G401 (cell line): ENCODE results near the gene SAMD13. TPM values are rescaled to one million over a fixed set of nuclear protein-coding genes. Genes with fewer than 3 reads are reported as not detected.
"Not testable (repeated sequence)": the region's sequence is repeated elsewhere in the genome, so short reads cannot be mapped to it uniquely, and the experiment has no call there.

Source experiments
- DNase-seq: peaks from one replicate; pipeline ENCODE4 v3.0.0-alpha.2; 2015; ENCODE audit warnings: low spot score
- in situ Hi-C: cut with HindIII; loops from 2 replicates; pipeline ENCODE4 v1.10.0; 2016; ENCODE audit warnings: low sequenced_read_pairs, mixed read lengths
- total RNA-seq: library from RNA; depleted of rRNA; stranded (reverse); fragments of >200 nt; shearing (Covaris generic); gene quantifications from 2 replicates; pipeline ENCODE4 v1.2.3, GENCODE V29; 2014

The SAMD13 gene
- total RNA-seq, 1 experiment from 2014 or later = not detected

DNA sequence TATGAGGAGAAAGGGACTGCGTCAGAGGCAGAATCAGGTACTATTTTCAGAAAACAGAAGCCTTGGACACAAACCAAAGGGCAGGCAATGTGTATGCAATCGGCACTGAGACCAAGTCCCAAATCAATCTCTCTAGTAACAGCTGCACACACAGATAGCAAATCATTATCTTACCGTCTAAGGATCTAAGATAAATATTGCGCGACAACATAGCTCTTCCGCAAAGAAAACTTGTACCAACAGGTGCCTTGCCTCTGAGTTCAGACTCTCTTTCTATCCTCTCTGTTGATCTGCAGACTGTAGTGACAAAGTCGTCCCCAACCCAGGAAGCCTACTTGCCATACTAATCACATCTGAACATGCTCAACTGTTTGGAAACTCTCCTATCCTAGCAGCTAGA, 22.6 kb upstream of the SAMD13 start:
- DNase-seq = no peak
- in situ Hi-C loops = no loop called here

DNA sequence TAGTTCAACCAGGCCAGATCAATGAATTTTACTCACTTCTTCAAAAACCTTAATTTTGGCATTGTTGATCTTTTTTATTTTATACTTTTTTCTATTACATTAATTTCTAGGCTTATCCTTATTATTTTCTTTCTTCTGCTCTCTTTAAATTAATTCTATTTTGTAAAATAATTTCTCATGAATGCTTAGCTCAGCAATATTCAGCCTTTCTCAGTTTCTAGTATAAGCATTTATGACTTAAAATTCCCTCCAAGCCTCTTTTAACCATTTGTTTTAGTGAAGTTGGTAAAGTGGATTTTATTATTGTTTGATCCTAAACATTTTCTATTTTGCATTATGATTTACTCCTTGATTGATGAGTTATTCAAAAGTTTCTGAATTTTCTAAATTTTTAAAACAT, 20.6 kb upstream of the SAMD13 start:
- no peak for DNase-seq
- in situ Hi-C loops = no loop called here

DNA sequence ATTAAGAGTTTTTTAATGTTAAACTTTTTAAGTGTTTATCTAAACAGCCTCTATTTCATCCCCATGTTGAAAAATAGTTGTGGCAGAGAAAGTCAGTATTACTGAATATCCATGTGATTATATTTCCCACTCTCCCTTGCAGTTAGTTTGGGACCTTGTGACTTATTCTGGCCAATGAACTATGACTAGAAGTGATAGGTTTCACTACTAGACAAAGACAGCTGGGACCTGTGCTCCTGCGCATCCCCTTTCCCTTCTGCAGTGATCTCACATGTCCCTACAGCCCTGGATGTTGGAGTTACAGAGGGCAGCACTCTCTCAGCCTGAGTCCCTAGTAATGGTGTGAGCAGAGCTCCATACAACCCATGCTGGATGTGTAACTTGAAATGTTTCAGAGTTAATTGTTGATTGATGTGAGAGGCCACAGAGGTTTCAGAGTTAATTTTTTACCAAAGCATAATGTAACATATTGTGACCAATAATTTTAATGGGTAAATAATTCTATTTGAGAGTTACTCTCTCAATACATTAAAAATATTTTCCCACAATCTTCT, 18.7 kb upstream of the SAMD13 start:
- DNase-seq = no peak
- in situ Hi-C loops = no loop called here

DNA sequence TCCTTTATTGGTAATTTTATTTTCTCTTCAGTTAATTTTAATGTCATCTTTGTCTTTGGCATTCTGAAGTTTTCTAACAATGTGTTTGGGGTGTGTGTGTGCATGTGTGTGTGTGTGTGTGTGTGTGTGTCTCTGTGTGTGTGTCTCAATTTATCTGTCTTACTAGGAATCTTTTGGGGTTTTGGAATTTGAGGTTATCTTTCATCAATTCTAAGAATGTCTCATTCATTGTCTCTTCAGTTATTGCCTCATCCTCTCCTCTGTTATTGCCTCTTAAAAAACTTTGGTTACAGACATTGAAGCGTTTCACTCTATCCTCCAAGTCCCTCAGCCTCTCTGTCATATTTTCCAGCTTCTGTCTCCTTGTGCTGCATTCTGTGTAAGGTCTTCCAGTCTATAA, 18.1 kb upstream of the SAMD13 start:
- no peak for DNase-seq
- in situ Hi-C loops = no loop called here

DNA sequence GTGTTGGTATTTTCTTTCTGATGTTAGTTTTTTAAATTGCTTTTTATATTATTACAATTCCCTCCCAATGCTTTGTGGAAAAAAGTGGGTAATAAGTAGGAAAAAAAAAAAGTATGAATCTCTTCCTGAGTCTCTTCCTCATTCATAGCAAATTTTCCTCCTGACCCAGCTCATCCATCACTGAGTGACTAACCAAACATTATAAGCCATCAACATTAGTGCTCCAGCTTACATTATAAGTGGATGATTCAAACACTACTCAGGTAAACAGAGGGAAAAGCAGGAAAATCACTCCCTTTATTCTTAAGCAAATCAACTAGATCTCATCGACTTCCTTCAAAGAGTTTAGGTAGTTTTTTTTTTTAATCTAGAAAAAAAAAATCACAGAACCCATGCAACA, 15.4 kb upstream of the SAMD13 start:
- DNase-seq = no peak

DNA sequence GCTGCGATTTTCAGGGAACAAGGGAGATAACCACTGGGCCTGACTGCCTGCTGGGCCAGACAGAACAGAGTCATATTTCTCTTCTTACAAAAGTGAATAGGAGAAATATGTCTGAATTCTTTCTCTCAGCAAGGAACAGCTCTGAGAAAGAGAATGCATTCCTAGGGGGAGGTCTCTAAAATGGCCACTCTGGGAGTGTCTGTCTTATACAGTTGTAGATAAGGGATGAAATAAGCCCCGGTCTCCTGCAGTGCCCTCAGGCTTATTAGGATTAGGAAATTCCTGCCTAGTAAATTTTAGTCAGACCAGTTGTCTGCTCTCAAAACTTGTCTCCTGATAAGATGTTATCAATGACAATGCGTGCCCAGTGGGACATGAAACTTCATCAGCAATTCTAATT, 14.1 kb upstream of the SAMD13 start:
- DNase-seq, in situ Hi-C loops: not testable (repeated sequence)

More for the DNA sequence above, 15.4 kb upstream of the SAMD13 start:
- in situ Hi-C loops = no loop called here

DNA sequence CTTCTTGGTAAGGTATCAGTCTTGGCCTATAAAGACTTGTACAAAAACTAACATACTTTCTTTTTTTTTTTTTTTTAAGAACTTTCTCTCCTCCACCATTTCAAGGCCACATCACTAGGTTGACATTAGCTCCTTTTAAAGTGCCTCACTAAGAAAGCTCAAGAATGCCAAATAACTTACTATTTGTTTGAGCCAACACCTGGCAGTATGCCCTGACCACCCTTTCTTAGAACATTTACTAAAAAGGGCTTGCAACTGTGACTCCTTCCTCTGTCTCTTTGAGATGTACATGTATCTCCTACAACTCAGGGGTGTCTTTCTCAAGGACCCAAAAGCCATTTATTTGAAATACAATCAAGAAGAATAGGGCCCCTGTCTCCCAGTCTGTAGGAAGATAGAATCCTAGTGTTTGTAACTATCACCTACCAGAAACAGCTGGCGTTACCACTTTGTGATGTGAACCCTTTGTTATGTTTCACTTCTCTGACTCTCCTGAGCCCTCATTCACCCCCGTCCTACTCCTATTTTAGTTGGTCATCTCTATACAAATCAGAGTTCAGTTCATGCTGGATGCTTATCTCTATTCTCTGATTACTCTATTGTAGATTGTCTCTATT, 12.2 kb upstream of the SAMD13 start:
- in situ Hi-C loops = no loop called here
- no peak for DNase-seq

DNA sequence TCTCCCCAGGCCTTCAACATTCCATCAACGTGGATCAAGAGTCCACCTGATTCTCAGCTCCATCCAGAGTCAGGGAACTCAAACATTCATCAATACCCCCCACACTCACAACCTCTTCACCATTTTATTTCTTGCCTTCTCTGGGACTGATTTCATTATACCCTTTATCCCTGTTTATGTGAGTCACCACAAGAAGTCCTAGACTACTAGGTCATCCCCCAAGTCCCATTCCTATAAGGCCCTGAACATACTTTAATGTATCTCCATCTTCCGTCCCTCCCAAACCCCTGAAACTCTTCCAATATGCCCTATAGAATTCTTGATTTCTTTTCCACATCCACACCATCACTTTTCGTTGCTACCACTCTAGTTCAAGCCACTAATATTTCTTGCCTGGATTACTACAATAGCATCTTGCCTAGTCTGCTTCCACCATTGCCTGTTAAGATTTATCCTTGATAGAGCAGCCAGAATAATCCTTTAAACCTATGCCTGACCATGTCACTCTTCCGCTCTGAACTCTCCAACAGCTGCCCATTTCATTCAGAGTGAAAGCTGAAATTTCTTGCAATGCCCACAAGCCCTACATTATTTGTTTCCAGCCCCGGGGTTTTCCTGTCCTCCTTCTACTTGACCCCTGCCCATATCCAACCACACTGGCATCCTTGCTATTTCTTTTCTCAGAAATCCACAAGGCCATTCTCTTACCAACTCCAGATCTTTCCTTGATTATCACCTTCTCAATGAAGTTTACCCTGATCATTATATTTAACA, 9.4 kb upstream of the SAMD13 start:
- in situ Hi-C loops = no loop called here
- DNase-seq = no peak

DNA sequence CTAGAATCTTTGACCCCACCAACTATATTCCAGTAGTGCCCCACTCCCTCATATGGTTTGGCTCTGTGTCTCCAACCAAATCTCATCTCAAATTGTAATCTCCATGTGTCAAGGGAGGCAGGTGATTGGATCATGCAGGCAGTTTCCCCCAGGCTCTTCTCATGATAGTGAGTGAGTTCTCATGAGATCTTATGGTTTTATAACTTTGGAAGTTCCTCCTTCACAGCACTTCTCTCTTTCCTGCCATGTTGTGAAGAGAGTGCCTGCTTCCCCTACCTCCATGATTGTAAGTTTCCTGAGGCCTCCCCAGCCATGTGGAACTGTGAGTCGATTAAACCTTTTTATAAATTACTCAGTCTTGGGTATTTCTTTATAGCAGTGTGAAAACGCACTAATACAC, 7.7 kb upstream of the SAMD13 start:
- no peak for DNase-seq
- in situ Hi-C loops = no loop called here

DNA sequence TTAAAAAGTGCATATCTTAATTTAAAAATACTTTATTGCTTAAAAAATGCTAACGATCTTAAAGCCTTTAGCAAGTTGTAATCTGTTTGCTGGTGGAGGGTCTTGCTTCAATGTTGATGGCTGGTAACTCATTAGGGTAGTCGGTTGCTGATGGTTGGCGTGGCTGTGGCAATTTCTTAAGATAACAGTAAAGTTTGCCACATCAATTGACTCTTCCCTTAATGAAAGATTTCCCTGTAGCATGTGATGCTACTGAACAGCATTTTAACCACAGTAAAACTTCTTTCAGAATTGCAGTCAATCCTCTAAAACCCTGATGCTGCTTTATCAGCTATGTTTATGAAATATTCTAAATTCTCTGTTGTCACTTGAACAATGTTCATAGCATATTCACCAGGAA, 6.8 kb upstream of the SAMD13 start:
- in situ Hi-C loops = no loop called here
- no peak for DNase-seq

DNA sequence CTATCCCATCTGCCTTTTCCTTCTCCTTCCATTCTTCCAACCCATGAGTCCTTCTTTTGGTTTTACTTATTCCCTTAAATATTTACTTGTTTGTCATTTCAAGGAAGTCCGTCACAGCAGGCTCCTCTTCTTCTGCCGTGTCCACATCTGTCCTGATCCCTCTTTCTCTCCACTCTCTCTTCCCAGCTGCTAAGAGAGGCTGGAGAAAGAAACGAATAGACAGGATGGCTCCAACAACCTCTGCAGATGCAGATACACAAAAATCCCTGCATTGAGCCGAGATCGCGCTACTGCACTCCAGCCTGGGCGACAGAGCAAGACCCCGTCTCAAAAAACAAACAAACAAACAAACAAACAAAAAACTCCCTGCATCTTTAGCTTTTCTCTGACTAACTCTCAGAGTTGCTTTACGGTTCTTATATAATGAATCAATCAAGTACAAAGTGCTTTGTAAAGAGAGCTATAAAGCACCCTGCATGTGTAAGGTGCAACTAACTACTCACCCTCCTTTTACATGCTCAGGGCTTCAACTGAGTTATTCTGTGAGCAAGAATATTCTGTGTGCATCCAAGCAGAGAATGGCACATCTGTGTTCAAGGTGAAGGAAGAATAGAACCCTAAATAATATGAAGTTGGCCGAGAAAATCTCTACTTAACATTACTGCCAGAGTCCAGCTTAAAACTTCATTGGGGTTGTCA, 3.8 kb upstream of the SAMD13 start:
- DNase-seq = no peak
- in situ Hi-C loops = no loop called here

DNA sequence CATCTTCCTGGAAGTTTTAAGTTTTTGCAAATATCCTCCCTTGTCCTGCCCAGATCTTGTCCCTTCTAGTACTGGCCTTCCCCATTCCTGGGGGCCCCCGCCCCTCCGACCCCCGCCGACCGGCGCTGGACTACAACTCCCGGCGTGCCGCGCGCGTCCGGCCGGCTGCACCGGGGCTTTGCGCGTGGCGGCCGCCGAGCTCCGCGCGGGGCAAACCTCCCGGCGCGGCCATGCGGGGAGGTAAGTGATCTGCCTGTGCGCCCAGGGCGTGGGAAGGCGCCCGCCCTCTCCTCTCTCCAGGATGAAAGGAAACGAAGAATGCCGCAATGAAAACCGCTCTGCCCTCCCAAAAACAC, 3.2 kb upstream of the SAMD13 start:
- DNase-seq = peak; percentile 56
- in situ Hi-C loops = no loop called here

DNA sequence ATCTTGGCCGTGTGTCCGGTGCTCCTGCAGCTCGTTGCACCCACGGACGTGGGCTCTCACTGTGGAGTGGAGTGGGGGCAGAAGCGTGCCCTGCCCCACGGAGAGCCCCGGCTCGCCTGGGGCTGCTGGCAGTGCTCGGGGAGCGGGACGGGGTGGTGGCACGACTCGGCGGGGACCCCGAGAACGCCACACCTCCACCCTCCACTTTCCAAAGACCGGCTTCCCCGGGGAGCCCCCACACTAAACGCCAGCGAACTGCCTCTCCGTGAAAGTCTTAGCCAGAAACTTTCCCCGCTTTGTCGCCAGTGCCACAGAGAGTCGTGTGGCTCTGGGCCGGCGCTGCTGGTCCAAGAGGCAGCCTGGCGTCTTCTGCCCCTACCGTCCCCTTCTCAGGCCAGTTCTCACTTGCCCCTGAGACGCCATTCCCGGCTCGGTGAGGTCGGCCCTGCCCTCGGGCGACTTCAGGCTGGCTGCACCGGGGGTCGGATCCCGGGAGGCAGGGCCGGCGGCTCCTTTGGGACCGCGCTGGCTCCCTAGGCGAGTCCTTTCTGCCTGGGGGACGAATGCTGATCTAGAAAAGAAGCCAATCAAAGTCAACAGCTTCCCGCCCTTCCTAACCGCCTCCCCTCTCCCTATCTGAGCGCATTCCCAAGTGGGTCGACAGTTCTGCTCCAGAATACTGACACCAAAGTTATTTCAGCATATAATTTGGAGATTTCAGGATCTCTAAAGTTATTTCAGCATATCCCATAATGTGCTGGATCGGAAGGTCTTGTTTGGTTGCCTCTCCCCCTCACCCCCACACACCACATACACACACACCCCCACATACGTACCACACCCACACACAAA, 2.6 kb upstream of the SAMD13 start:
- DNase-seq = peak; percentile 31
- in situ Hi-C loops = no loop called here

DNA sequence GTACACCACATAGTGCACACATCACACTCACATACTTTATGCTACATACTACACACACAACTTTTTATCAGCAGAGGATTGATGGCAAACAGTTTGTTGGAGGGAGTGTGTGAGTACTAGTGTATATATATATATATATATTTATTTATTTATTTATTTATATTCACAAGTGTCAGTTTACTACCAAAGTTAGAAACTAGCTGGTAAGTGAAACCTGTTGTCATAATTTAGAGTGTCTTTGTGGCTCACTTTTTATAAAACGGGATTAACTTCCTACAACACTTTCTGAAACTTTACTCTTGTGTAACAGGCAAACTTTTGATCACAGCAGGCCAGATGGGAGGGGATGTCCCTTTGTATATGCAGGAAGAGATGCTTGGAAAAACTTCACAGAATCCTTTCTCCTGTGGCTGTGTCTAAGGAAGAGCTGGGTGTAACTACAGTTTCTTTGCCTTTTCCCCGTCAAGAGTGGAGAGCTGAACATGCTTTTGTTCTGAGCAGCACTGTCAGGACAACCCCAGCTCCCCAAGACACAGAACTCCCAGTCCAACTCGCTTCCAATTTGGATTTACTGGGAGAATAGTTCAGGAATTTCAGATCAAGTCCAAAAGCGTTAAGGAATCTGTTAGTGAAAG, 1.9 kb upstream of the SAMD13 start:
- peak; percentile 10 for DNase-seq
- in situ Hi-C loops = no loop called here

DNA sequence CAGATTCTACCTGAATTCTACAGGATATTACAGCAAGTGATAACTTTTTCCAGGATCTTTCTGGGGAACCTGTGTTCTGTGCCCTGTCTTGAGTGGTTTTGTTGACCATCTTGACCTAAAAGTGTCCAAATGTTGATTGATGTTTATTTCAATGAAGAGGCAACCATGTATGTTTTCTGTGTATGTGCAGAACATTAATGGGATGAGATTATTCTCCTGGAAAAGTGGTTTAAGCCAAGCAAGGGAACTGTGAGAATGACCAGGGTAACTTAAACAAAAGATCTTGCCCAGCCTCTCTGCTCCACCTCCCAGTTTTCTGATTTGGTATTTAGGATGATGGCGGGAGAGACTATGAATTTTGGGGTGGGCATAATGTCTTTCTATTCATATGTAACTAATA, 1.0 kb upstream of the SAMD13 start:
- in situ Hi-C loops = no loop called here
- peak; percentile 15 for DNase-seq

DNA sequence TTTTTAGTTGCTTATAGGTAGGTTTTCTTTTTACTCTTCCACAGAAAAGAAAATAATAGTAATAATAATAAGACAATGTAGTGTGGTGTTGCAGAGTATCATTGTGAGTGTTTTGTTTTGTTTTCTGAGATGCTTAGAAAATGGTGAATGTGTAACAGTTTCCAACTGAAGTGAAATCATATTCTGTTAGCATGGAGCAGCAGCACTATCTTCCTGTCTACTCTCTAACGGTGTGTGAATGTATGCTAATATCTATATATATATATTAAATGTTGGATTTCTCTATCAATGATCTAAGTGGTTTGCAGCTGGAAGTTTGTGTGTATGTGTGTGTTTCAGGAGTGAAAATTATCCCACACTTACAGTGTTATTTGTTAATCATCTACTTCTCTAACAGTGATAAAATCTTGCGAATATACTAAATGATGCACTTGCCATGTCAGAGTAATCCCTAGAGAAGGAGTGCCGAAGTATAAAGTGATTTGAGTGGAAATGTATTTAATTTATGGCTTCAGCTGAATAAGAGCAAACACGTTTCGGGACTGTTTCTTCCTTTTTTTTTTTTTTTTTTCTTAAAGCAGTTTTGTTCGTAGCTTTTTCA, 377 bp downstream of the SAMD13 start:
- in situ Hi-C loops = no loop called here
- DNase-seq = peak; percentile 53

DNA sequence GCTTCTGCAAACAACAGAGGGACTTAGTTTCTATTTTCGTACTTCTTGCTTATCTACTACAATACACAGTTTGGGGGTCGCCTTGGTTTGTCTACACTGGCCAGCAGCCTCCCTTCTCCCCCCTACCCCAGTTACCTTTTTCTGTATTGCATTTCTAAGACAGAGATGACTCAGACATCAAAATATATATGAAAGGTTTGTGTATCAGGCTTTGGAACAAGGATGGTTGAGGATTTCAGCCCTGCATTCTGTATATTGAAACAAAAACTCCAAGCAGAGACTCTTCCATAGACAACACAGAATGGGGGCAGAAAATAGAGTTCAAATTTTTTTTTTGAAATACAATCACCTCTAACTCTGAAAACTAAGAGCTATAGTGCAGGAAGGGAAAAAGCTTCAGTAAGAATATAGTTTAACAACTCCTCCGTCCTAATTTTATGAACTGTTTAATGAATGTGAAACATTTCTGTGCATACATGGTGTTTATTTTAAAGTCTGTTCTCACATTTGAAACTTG, 1.9 kb downstream of the SAMD13 start:
- no peak for DNase-seq
- in situ Hi-C loops = no loop called here

DNA sequence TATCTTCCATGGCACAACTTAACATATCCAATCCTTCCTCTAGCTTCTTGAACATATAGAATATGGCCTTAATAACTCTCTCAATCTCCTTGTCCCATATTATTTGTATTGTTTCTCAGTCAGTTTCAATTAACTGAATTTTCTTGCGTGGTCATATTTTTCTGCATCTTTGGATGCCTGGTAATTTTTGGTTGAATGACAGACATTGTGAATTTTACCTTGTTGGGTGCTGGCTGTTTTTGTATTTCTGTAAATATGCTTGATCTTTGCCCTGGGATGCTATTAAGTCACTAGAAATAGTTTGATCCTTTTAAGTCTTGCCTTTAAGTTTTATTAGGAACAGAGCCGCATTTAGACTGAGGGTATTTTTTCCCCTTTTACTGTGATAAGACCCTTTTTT, 5.9 kb downstream of the SAMD13 start:
- DNase-seq = no peak
- in situ Hi-C loops = no loop called here
